Smooth muscle cell of the brain vasculature (primary cell): ENCODE results near the gene CD36.

Experiments used
- DNase-seq: peaks from one replicate; pipeline ENCODE4 v3.0.0-alpha.2; 2012; ENCODE audit warnings: low read depth, low spot score

The CD36 gene

GRCh38 chr7:80624763-80625162, 13.7 kb upstream of the CD36 start:
- DNase-seq: no peak

- no peak for DNase-seq
These were observed 9.4 kb upstream of the CD36 start for GRCh38 chr7:80629023-80629422.

GRCh38 chr7:80630608-80631405, 7.6 kb upstream of the CD36 start:
- DNase-seq: no peak

DNA sequence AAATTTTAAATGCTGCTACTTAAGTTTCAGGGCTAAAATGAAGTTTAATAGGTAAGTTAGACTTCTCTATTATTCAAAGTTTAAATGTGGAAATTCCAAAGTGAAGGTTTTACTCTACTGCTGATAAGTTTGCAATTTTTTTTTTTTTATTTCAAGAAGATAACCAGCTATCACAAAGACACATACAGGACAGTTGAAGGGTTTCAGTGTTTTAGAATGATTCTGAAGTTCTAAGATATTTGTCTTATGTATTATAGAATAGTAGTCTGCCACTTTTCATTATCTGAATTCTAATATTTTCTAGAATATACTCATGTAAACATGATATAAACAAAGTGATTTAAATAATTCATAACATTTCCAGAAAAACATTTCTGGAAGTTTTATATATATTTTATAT, 7.0 kb upstream of the CD36 start:
- no peak for DNase-seq

DNA sequence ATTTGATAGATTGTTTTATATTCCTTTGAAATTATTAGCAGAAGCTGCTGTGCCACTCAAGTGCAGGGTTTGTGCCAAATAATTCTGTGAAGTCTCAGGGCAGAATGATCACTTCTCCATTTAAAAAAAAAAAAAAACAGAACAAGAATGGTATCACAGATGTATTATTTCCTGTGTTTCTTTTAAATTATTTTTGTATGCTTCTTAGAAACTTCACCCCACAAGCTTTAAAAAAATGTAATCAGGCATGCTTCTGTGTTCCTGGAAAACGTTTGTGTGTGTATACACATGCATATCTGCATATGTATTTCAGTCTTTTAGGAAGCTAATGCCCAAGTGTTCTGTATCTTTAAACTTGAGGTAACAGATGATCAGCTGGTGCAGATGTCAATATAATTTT, 6.3 kb upstream of the CD36 start:
- DNase-seq: no peak

DNA sequence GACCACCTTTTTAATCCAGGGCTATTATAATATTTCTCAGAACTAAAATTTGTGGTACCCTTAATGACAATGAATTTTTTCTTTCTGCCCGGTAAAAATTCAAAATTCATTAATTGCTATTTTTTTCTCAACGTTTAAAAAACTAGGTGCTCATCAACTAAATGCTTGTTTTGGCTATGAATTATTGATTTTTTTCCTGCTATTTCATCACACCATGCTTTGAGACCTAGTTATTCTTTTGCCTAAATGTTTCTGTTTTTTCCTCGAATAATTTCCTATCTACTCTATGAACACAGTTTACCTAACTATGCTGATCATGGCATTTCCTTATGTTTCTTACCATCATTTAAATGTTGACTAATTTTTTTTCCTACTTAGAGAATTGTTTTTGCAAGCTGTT, 5.6 kb upstream of the CD36 start:
- no peak for DNase-seq

GRCh38 chr7:80634505-80634904, 3.9 kb upstream of the CD36 start:
- DNase-seq: no peak

- DNase-seq: no peak
These were observed 2.9 kb upstream of the CD36 start for GRCh38 chr7:80635533-80635932.

GRCh38 chr7:80635998-80636397, 2.4 kb upstream of the CD36 start:
- no peak for DNase-seq

- no peak for DNase-seq
These were observed 1.7 kb upstream of the CD36 start for GRCh38 chr7:80636709-80637108.

- DNase-seq: no peak
These were observed 988 bp upstream of the CD36 start for GRCh38 chr7:80637454-80637853.

DNA sequence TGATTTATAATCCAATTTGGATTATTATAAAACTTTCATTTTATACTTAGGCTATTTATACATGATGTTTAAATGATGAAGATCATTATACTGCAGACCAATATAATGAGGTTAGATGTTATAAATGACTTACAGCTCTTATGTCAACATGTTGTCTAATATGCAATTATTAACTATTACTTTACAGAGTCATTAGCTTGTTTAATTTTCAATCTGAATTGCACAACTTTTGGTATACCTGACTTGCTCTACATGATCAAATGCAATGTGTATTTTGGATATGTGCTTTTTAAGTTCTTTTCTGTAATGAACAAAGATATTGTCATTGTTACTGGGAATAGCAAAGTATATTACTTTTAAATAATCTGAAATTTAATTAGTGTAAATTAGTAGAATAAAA, 569 bp downstream of the CD36 start:
- no peak for DNase-seq

DNA sequence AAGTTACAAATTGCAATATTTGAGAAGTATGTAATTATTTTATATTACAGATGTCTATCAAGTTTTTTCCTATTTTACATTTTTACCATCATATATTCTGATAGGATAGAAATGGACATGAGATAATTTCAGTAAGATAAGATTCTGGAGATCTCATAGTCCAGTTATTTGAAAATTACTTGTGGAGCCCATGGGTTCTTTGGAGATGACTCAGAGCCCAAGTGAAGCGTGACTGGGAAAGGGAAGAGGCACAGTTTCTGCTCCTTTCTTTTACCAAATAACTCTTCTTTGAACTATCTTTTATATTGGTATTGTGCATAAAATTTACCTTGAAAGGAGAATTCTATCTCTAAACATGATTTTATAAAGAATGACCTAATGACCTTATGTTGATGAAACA, 2.4 kb downstream of the CD36 start:
- no peak for DNase-seq

GRCh38 chr7:80641548-80641947, 3.1 kb downstream of the CD36 start:
- DNase-seq: no peak

DNA sequence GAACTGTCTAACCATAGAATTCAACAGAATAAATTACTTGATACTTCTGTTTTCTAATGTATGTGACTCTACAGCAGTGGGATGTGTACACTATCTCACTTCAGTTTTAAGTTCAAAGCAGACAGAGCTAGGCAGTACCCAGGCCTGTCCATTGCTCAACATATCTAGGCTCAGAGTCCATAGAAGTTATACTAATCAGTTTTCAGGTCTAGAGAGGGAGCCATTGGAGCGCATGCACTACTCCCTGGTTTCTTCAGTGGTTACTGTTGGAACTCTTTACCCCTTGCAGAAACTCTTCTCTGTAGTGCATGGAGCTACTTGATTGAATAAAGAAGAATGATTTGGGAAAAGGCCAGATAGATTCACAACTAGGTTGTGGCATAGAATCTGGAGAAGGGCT, 4.4 kb downstream of the CD36 start:
- DNase-seq: no peak

DNA sequence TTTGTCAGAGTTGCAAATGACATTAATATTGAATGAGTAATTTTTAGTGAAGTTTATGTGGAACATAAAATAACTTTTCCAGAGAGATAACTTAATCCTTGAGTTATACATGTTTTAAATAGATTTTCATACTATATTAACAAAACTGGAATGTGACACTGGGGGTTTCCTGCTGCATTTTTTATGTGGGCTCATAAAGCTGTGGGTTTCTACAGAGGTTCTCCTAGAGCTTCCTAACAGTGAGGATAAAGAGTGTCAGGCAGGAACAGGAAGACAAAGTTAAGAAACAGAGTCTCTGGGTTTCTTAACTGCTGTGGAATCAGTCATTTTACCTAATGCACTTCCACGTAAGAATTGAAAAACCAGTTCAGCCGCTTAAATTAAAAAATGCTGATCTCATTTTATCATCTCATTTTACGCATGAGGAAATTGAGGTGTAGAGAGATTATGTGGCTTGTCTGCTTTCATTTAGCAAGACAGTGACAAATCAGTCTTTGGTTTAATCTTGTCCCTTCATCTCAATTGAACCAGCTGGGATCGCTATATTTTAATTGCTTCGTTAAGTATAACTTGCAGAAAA, 5.0 kb downstream of the CD36 start:
- DNase-seq: no peak

DNA sequence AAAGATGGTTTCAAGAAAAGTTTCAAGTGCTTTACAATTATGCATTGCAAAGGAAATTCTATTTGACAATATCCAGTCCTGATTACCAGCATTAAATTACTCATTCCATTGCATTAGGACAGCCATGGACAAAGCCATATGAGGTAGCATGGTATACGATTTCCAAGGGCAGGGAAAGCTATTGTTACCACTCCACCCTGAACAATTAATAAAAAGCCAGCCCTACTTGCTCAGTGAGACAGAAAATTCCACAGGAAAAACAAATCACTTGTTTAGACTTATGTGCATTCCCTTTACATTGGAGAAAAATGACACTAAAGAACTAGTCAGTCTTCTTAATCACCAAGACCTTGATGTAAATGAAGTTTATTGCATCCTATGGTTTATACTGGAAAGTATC, 5.6 kb downstream of the CD36 start:
- no peak for DNase-seq

DNA sequence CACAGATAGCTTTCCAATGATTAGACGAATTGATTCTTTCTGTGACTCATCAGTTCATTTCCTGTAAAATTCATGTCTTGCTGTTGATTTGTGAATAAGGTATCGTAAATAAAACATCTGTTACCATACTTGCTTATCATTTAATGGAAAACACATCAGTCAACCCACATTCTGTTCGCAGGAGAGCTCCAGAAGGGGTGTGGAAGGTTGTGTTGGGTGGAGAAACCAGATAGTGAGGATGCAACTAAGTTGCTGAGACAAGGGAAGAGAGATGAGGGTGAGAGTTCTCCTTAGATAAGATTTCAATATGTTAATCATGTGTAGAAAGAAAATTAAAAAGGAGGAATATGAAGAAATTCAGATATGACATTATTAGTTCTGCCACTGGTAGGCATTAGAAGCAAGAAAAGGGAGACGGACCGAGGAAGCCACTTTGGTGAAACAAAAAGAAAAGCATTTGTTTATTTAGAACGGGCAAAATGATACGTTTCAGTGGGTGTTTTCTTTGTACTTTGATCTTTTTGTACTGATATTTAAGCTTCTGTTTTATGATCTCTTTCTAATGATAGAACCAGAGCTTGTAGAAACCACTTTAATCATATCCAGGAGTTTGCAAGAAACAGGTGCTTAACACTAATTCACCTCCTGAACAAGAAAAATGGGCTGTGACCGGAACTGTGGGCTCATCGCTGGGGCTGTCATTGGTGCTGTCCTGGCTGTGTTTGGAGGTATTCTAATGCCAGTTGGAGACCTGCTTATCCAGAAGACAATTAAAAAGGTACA, 7.8 kb downstream of the CD36 start:
- no peak for DNase-seq

DNA sequence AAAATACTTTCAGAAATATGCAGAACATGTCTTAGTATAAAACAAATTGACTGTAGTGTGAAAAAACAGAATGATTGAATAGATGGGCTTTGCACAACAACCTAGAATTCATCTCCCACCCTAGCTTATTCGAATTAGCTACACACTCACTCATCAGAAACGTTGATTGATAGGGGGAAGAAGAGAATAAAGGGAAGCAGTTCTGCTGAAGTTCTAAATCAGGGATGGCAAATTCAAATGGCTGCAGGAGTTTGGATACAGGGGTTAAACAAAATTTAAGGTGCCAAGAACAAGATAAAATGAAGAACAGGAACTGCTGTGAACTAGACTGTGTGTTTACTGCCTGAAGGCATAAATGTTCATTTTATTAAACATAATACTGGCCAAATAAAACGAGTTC, 9.0 kb downstream of the CD36 start:
- DNase-seq: no peak

DNA sequence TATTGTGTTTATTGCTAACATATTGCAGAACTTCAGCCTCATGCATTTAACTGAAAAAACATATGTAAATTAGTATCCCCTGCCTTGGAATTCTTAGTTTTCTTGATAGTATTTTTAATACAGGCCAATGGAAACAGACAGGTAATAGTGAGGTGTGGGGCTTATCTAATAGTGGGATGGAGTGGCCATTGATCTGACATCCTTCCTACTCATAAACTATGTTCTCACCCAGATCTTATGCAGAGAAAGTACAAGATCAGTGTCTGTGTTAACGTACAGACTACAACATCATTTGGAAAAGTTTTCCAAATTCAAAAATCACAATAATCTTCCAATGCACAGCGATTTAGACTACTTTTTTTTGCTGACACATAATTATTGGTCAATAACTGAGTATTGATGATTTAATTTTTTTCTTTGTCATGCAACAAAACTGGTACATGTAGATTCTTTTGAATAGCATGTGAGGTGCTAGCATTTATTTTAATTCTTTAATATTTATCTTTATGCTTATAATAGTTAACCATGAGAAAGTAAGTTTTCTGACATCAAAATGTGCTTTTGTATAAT, 9.7 kb downstream of the CD36 start:
- no peak for DNase-seq

DNA sequence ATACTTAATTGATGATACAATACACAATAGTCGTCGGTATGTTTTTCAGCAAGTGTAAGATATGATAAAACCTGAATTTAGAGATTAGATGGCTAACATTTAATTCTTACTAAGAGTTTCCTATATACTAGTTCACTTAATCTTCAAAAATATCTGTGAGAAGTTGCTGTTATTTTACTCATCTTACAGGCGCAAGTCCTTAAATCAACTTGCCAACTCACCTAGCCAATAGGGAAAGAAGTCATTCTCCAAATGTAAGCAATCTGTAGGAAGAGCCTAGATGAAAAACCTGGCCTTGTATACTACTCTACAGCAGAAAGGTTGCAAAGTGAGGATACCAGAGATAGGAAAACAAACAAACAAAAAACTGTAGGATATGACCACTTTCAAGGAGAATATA, 10.6 kb downstream of the CD36 start:
- DNase-seq: no peak

- no peak for DNase-seq
These were observed 11.6 kb downstream of the CD36 start for GRCh38 chr7:80650030-80650429.

GRCh38 chr7:80651471-80651870, 13.0 kb downstream of the CD36 start:
- DNase-seq: no peak
